Cardiac muscle cell (in vitro differentiated cells and primary cell): ENCODE measurements around the gene STK36. TPM values are rescaled to one million over a fixed set of nuclear protein-coding genes. Genes with fewer than 3 reads are reported as not detected.
A peak's percentile ranks its signal among the peaks of the same experiment; 100 is the strongest.

Experiments used
- DNase-seq, 2 donors: peaks; one replicate each; pipeline versions ENCODE4 v3.0.0 to v3.0.0-alpha.2; 2010 to 2017; ENCODE audit warnings: low read depth in 1 of 2, low spot score in 1 of 2
- H3K27ac ChIP-seq: fragments of 200-600 bp; sonication (generic); 2 replicates; pipeline ENCODE4 v1.5.1; 2016
- H3K27me3 ChIP-seq: fragments of 200-600 bp; sonication (generic); 2 replicates; pipeline ENCODE4 v1.6.0; 2016; ENCODE audit warnings: control low read depth
- H3K36me3 ChIP-seq: fragments of 200-600 bp; sonication (generic); 2 replicates; pipeline ENCODE4 v1.5.1; 2016; ENCODE audit warnings: control low read depth
- H3K4me1 ChIP-seq: fragments of 200-600 bp; sonication (generic); 2 replicates; pipeline ENCODE4 v1.8.1; 2017; ENCODE audit warnings: low read depth, mild to moderate bottlenecking, mixed run types
- H3K4me3 ChIP-seq: fragments of 200-600 bp; sonication (generic); 2 replicates; pipeline ENCODE4 v1.5.1; 2016; ENCODE audit warnings: mild to moderate bottlenecking
- H3K9me3 ChIP-seq: fragments of 200-600 bp; sonication (generic); 2 replicates; pipeline ENCODE4 v1.5.1; 2017; ENCODE audit warnings: low read depth, mild to moderate bottlenecking, control low read depth
- CTCF ChIP-seq: IDR thresholded peaks from 2 replicates; pipeline ENCODE4 v1.5.1; 2012; ENCODE audit warnings: low read depth, mild to moderate bottlenecking, low read length
- polyA plus RNA-seq: library from polyadenylated mRNA; unstranded; fragments of >200 nt; fragmentation: Nextera tagmentation; extraction: Ambion mirVana; gene quantifications from 2 replicates; pipeline ENCODE4 v1.2.1, GENCODE V29; 2016
- total RNA-seq: library from RNA; depleted of rRNA; stranded (reverse); fragments of >200 nt; gene quantifications from 2 replicates; pipeline ENCODE4 v1.2.3, GENCODE V29; 2016

STK36 gene
- total and polyA plus RNA-seq, 2 experiments from 2014 or later, result 56.2 to 63.5 TPM

- Histone ChIP-seq H3K4me3 (no peak overlapping the region), H3K4me1 (no peaks in the 10 kb centered on the region), H3K36me3 (no peaks in the 10 kb centered on the region), H3K27ac (no peak overlapping the region), H3K27me3 (no peaks in the 10 kb centered on the region), H3K9me3 (no peaks in the 10 kb centered on the region)
- TF ChIP-seq CTCF, result no peak
- DNase-seq, result no peak
Observed at GRCh38 chr2:218732052-218732760, 60.3 kb downstream of the STK36 start.

GRCh38 chr2:218732761-218733158, 60.9 kb downstream of the STK36 start:
- TF ChIP-seq CTCF, result no peak
- Histone ChIP-seq H3K27me3 (no peaks in the 10 kb centered on the region), H3K36me3 (peaks cover 1% of the 10 kb centered on the region), H3K27ac (no peak overlapping the region), H3K9me3 (no peaks in the 10 kb centered on the region), H3K4me3 (no peak overlapping the region), H3K4me1 (no peaks in the 10 kb centered on the region)
- DNase-seq, result peak in 1 of 2 donors; percentile 34

GRCh38 chr2:218733171-218734021, 61.5 kb downstream of the STK36 start:
- no peak overlapping the region for H3K27ac ChIP-seq
- no peak for TF ChIP-seq CTCF

GRCh38 chr2:218734190-218734975, 62.5 kb downstream of the STK36 start:
- Histone ChIP-seq H3K27ac (no peak overlapping the region), H3K36me3 (peaks cover 14% of the 10 kb centered on the region), H3K4me1 (no peaks in the 10 kb centered on the region), H3K9me3 (no peaks in the 10 kb centered on the region), H3K27me3 (no peaks in the 10 kb centered on the region), H3K4me3 (no peak overlapping the region)
- DNase-seq, result no peak
- no peak for TF ChIP-seq CTCF

More at GRCh38 chr2:218733171-218734021, 61.5 kb downstream of the STK36 start:
- DNase-seq, result peak in 1 of 2 donors; percentile 94
- Histone ChIP-seq H3K9me3 (no peaks in the 10 kb centered on the region), H3K4me3 (no peak overlapping the region), H3K27me3 (no peaks in the 10 kb centered on the region), H3K4me1 (no peaks in the 10 kb centered on the region), H3K36me3 (peaks cover 8% of the 10 kb centered on the region)

DNA sequence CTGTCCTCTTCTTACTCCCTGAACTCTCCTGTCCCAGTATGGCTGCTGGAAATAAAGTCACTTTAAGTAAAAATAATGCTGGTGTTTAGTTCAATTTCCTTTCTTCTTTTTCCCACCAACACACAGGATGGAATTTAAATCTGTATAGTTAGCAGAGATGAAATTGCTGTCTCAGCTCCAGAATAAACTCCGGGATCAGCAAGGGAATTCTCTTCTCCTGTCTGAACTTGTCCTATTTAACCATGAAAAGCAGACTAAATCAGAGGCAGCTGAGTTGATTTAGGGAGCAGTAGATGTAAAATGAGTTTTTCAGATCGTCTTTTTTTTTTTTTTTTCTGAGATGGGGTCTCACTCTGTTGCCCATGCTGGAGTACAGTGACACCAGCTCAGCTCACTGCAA, 64.6 kb downstream of the STK36 start:
- no peak for DNase-seq
- Histone ChIP-seq H3K4me3 (no peak overlapping the region), H3K36me3 (peaks cover 25% of the 10 kb centered on the region), H3K27ac (no peak overlapping the region), H3K4me1 (no peaks in the 10 kb centered on the region), H3K9me3 (no peaks in the 10 kb centered on the region), H3K27me3 (no peaks in the 10 kb centered on the region)
- TF ChIP-seq CTCF, result no peak
